ENCODE results near the gene DLGAP1.

GRCh38 chr18:3690764-3691066 is 764.4 kb downstream of the DLGAP1 start:
- TF ChIP-seq CTCF (conservative IDR thresholded peaks at IDR 0.05; ENCODE audit: low read depth in 2 of 2): no peak
- TF ChIP-seq EZH2 (IDR thresholded peaks at IDR 0.05; ENCODE audit: low read depth, unreplicated experiment): no peak
- no peak for TF ChIP-seq REST (IDR thresholded peaks at IDR 0.05; ENCODE audit: unreplicated experiment)
- TF ChIP-seq POLR2AphosphoS5 (IDR thresholded peaks at IDR 0.05; ENCODE audit: low read depth): no peak
- TF ChIP-seq CREB1 (CRISPR knock-in tag; IDR thresholded peaks at IDR 0.05; ENCODE audit: low read depth): no peak
- no peak for TF ChIP-seq JUNB (IDR thresholded peaks at IDR 0.05; ENCODE audit: unreplicated experiment)
- TF ChIP-seq EZH2phosphoT487 (IDR thresholded peaks at IDR 0.05; ENCODE audit: unreplicated experiment): no peak

Data from GM23338 (cell line).